ENCODE measurements around the gene PALLD.

- TF ChIP-seq POLR2AphosphoS5 (IDR thresholded peaks at IDR 0.05; ENCODE audit: borderline replicate concordance, low read depth, low read length) (no peak), EZH2 (IDR thresholded peaks at IDR 0.05) (no peak)
Measured at GRCh38 chr4:168773388-168774195, 276.7 kb downstream of the PALLD start.

Measured in SK-N-MC (cell line).